Activated naive CD4-positive, alpha-beta T cell treated with Interleukin-2 at 50 U/mL for 16 hours (primary cell): ENCODE measurements around the gene NXPH4.

Experiments used
- DNase-seq: peaks from one replicate; pipeline ENCODE4 v3.0.0-alpha.2; 2020

Gene NXPH4

DNA sequence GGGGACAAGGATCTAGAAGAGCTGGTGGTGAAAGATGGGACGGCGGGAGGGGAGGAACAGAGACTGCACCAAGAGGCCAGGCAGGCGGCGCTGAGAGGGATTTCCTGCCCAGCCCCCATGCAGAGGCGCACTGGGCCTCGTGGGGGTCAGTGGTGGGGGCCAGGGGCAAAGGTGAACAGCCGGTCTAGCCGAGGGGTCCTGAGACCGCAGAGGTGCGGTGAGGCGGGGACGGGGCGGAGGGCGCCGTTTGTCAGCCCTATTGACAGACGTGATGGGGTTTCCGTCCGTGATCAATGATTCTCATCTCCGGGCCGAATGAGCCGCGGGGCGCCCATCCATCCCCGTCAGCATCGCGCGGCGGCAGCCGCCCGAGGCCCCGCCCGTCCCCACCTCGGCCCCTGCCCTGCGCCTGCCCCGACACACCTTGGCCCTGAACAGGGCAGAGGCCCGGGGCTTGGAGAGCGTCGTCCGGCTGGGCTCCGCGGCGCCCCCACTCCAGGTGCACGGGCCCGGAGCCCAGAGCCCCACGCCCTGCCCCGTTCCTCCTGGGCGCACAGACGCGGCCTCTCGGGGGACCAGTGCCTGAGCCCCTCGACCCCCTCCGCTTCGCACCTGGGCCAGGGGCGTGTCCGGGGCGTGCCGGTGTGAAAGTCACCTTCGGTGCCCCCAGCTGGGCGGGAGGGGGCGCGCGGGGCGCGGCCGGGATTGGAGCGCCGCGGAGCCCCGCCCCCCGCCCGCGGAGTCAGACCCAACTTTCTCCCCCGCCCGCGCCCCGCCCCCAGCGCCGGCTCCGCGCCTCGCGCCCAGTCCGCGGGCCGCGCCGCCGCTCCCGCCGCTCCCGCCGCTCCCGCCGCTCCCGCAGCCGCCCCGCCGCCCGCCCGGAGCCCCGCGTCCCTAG lies at the start of gene NXPH4:
Gene NXPH4, plus strand, starts transcription at position 781 of the 898 bp plus-strand sequence. CDS start 176 bp downstream, outside the sequence.
- DNase-seq, result peak; percentile 66

DNA sequence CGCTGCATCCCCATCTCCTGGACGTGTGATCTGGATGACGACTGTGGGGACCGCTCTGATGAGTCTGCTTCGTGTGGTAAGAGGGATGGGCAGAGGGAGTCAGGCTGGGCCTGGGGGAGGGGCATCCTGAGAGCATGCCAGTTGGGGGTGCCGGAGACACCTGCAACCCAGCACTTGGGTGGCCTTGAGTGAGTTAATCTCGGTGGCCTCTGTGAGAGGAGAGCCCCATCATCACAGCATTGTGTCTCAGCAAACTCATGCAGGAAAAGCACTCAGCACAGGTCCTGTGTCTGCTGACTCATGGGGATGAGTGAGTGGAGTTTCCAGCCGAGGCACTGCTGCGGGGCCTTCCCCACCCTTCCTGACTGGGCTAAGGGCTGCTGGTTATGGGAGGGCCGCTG lies 49.6 kb upstream of the NXPH4 start:
- peak; percentile 45 for DNase-seq

DNA sequence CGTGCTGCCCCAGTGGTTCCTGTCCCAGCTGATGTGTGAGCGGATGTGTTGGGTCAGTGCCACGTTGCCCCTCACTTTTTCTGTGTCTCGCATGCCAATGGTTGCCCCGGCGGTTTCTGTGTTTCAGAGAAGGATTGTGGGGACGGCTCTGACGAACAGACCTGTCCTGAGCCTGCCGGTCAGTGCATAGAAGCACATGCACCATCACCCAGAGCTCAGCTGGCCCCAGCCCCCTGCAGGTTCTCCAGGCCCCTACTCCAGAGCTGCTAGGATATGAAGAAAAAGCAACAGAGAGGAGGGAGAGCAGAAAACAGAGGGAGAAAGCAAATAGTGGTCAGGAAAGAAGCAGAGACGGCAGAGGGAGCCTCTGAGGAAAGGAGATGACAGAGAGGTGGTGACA lies 48.5 kb upstream of the NXPH4 start:
- DNase-seq, result no peak

DNA sequence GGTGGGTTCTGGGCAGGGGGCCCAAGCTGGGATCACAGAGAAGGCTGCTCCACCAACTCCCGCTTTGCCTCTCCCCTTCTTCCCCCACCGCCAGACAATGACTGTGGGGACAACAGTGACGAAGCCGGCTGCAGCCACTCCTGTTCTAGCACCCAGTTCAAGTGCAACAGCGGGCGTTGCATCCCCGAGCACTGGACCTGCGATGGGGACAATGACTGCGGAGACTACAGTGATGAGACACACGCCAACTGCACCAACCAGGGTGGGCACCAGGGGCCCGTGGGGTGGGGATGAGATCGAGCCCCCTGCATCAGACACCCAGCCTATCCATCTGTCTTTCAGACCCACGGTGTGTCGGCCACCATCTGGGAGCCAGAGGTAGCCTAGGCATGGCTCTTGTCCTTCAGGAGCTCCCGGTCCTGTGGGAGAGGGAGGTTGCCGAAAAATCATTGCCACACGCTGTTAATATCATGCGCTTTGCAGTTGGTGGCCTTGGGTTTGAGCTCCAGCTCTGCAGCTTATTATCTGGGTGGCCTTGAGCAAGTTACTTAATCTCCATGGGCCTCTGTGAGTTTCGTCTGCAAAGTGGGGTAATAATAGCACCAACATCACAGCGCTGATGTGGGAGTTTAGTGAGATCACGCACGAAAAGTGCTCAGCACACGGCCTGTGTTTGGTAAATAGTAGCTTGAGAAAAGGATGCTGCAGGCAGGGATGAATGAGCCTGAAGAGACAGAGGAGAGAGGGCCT lies 47.4 kb upstream of the NXPH4 start:
- DNase-seq, result no peak

DNA sequence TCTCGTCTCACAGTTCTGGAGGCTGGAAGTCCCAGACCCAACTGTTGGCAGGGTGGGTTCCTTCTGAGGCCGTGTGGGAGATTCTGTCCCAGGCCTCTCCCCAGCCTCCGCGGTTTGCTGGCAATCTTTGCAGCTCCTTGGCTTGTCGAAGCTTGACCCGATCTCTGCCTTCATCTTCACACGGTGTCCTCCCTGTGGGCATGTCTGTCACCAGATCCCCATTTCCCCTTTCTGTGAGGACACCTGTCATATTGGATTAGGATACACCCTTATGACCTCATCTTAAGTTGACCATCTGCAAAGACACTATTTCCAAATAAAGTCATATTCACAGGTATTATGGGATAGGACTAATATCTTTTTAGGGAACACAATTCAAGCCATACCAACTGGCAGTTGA lies 46.6 kb upstream of the NXPH4 start:
- DNase-seq, result no peak

DNA sequence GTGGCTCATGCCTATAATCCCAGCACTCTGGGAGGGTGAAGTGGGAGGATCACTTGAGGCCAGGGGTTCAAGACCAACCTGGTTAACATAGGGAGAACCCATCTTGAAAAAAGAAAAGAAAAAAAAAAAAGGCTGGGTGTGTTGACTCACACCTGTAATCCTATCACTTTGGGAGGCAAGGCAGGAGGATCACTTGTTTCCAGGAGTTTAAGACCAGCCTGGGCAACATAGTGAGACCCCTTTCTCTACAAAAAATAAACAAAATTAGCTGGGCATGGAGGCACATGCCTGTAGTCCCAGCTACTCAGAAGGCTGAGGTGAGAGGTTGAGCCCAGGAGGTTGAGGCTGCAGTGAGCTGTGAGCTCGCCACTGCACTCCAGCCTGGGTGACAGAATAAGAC lies 46.2 kb upstream of the NXPH4 start:
- no peak for DNase-seq

DNA sequence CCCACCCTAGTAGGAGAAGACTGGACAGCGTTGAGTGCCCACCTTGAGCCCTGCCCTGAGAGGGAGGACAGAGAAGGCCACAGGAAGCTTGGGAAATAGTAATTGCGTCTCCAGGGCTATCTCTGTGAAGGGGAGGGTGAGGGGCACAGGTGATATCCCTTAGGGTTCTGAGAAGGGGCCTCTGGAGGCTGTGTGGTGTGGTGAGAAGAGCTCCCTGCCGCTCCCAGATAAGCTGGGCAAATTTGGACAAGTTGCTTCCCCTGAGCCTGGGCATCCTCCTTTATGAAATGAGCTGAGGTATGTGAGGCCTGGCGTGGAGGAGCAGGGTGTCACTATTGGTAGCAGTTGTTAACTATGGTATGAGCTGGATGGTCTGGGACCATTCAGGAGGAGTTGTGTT lies 45.7 kb upstream of the NXPH4 start:
- DNase-seq, result no peak

DNA sequence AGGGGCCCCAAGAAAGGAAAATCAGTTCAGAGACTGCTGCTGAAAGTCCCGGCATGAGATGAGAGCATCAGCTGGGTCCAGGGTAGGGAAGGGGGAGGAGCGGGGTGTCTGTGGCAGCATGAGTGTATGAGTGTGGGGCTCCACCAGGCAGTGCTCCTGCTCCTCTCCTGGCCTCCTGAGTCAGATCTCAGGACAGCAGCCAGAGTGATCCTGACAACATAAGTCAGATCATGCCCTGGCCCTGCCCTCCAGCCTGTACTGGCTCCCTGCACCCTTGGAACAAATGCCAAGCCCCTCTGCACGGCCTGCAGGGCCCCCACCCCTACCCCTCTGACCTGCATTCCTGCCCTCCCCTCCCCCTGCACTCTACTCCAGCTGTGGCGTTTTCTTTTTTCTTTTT lies 44.9 kb upstream of the NXPH4 start:
- no peak for DNase-seq

DNA sequence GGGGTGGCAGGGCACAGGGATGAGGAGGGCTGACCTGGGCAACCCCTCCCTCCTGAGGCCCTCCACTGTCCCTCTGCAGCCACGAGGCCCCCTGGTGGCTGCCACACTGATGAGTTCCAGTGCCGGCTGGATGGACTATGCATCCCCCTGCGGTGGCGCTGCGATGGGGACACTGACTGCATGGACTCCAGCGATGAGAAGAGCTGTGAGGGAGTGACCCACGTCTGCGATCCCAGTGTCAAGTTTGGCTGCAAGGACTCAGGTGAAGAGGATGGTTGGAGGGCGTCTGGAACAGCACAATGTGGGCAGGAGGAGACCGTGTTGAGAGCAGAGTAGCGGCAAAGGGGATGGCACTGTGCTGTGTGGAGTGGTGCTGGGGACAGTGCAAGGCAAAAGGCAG lies 43.5 kb upstream of the NXPH4 start:
- DNase-seq, result peak; percentile 21

DNA sequence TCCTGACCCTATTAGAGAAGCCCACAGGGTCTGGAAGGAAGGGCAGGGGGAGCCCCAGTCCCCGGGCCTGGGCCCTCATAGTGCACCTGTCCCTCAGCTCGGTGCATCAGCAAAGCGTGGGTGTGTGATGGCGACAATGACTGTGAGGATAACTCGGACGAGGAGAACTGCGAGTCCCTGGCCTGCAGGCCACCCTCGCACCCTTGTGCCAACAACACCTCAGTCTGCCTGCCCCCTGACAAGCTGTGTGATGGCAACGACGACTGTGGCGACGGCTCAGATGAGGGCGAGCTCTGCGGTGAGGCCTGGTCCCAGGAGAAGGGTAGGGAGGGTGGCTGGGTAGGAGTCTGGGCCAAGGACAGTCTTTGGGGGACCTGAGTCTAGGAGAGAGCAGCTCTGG lies 42.9 kb upstream of the NXPH4 start:
- DNase-seq, result no peak

DNA sequence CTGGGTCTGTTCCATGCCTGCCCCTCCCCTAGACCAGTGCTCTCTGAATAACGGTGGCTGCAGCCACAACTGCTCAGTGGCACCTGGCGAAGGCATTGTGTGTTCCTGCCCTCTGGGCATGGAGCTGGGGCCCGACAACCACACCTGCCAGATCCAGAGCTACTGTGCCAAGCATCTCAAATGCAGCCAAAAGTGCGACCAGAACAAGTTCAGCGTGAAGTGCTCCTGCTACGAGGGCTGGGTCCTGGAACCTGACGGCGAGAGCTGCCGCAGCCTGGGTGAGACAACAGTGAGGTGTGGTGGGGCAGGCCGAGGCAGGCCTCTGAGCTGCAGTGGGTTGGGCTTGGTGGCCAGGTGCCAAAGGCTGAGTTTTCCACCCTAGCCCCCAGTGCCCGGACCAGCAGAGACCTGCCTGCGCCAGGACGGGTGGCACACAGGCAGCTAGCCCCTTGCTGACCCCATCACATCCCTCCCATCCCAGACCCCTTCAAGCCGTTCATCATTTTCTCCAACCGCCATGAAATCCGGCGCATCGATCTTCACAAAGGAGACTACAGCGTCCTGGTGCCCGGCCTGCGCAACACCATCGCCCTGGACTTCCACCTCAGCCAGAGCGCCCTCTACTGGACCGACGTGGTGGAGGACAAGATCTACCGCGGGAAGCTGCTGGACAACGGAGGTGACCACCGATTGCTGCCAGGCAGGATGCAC lies 41.0 kb upstream of the NXPH4 start:
- DNase-seq, result peak; percentile 43

DNA sequence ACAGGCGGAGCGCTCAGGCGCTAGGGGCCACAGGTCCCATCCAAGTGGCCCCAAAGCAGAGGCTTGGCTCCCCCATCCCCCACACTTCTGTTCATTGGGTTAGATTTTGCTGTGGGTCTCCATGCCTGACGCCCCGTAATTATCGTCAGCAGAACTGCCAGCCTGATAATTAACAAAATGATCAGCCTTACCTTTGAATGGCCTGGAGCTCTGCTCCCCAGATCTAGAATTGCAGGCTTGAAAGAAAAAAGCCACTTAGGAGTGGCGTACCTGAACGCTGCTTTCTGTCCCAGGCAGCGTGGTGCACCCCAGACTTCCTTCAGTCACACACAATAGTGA lies 40.5 kb upstream of the NXPH4 start:
- no peak for DNase-seq

DNA sequence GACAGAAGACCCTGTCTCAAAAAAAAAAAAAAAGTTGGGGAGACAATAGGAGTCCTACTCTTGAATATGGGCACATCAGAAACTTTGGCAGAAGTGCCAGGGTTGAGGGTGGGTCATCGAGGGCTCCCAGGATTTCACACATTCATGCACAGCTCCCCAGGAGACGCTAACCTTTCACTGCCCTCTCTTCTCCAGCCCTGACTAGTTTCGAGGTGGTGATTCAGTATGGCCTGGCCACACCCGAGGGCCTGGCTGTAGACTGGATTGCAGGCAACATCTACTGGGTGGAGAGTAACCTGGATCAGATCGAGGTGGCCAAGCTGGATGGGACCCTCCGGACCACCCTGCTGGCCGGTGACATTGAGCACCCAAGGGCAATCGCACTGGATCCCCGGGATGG lies 39.7 kb upstream of the NXPH4 start:
- no peak for DNase-seq

DNA sequence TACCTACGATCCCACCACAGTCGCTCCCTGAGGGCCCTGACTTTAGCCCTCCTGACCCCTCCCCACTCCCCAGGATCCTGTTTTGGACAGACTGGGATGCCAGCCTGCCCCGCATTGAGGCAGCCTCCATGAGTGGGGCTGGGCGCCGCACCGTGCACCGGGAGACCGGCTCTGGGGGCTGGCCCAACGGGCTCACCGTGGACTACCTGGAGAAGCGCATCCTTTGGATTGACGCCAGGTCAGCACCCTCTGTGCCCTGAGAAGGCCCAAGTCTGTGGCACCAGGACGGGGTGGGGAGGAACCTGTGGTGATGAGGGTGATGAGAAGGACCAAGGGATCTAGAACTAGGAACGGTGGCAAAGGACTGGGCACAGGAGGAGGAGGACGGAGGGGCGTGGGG lies 39.2 kb upstream of the NXPH4 start:
- no peak for DNase-seq

DNA sequence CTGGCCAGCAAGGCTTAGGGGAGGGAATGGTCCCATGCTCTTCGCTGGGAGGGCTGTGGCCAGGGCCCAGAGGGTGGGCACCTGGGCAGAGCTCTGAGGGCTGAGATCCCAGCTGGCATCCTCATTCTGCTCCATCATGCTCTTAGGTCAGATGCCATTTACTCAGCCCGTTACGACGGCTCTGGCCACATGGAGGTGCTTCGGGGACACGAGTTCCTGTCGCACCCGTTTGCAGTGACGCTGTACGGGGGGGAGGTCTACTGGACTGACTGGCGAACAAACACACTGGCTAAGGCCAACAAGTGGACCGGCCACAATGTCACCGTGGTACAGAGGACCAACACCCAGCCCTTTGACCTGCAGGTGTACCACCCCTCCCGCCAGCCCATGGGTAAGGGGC lies 38.4 kb upstream of the NXPH4 start:
- DNase-seq, result no peak

DNA sequence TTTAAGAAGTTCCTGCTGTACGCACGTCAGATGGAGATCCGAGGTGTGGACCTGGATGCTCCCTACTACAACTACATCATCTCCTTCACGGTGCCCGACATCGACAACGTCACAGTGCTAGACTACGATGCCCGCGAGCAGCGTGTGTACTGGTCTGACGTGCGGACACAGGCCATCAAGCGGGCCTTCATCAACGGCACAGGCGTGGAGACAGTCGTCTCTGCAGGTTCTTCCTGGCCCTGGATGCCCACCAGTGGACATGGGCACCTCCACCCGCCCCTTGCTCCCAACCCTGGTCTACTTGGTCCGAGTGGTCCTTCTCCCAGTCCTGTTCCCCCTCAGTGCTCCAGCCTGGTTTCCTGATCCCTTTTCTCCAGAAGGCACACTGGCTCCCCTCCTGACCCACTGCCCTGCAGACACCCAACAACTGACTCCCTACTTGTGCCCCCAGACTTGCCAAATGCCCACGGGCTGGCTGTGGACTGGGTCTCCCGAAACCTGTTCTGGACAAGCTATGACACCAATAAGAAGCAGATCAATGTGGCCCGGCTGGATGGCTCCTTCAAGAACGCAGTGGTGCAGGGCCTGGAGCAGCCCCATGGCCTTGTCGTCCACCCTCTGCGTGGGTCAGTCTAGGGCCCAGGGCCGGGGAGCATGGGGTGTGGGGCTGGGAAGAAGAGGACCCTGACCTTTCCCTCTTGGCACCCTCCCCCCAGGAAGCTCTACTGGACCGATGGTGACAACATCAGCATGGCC lies 37.1 kb upstream of the NXPH4 start:
- DNase-seq, result no peak

DNA sequence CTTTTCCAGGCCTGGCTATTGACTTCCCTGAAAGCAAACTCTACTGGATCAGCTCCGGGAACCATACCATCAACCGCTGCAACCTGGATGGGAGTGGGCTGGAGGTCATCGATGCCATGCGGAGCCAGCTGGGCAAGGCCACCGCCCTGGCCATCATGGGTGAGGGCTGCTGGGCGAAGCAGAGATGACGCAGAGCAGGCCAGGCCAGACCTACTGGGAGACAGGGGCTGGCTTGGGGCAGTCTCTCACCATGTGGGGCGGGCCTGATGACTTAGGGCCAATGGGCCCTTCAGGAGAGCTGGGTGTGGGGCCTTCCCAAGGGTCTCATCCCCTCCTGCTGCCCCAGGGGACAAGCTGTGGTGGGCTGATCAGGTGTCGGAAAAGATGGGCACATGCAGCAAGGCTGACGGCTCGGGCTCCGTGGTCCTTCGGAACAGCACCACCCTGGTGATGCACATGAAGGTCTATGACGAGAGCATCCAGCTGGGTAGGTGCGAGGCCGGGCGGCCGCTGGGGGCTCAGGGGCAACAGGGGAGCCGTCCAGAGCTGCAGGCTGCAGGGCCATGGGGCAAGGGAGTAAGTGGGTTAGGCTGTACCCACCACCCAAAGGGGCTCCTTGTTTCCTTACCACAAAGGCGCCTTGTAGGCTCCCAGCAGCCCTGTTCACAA lies 36.1 kb upstream of the NXPH4 start:
- no peak for DNase-seq

DNA sequence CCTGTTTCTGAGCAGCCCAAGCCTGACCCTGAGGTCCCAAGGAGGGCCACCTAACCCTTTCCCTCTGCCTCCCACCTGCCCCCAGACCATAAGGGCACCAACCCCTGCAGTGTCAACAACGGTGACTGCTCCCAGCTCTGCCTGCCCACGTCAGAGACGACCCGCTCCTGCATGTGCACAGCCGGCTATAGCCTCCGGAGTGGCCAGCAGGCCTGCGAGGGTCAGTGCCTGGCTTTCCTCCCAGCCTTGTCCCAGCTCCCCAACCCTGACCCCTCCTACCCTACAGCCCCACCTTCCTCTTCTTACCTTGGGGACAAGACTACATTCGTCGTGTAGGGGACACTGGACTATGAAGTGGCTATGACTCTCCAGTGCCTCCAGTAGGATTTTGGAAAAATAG lies 35.5 kb upstream of the NXPH4 start:
- DNase-seq, result no peak

DNA sequence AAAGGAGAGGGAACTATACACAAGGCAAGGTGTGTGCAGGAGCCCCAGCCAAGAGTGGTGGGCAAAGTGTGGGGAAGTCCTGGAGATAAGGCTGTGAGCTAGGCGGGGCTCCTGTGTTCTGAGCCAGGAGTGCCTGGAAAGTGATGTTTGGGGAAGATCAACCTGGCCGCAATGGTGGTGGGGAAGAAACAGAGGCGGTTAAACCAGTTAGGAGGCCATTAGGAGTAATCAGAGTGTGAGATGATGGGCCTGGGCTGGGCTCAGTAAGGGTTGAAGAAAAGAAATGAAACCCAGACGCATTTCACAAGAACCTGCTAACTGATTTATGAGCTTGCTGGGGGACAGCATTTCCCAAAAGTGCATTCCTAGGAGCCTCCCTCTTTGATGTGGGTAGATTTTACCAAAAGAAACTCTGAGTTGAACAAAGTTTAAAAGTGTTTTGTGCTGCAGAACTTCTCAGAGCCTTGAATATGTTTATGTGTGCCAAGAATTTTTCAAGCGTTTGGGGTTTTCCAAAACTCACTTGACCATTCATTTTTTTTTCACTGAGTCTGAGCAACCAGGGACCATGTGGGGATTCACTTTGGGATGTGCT lies 34.9 kb upstream of the NXPH4 start:
- DNase-seq, result no peak

DNA sequence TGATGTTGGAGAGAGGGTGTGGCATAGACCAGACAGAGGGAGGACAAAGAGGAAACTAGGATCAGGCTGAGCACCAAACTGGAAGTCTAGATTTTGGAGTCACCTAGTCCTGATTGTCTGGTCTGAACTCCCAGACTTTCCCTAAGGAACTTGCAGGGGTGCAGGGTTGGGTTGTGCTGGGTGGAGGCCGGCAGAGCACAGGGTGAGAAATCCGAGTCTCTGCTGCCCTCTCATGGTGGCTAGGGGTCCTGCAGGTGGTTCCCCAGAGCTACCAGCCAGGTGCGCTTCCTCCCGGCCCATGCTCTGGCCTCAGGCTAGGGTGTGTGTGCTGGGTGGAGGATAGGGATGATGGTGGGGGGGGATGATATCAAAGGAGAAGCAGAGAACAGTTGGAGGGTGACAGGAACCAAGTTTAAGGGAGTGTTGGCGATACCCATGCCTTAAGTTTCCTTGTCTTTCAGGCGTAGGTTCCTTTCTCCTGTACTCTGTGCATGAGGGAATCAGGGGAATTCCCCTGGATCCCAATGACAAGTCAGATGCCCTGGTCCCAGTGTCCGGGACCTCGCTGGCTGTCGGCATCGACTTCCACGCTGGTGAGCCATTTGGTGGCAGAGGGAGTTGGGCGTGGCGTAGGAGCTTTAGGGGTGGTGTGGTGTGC lies 33.5 kb upstream of the NXPH4 start:
- peak; percentile 84 for DNase-seq

DNA sequence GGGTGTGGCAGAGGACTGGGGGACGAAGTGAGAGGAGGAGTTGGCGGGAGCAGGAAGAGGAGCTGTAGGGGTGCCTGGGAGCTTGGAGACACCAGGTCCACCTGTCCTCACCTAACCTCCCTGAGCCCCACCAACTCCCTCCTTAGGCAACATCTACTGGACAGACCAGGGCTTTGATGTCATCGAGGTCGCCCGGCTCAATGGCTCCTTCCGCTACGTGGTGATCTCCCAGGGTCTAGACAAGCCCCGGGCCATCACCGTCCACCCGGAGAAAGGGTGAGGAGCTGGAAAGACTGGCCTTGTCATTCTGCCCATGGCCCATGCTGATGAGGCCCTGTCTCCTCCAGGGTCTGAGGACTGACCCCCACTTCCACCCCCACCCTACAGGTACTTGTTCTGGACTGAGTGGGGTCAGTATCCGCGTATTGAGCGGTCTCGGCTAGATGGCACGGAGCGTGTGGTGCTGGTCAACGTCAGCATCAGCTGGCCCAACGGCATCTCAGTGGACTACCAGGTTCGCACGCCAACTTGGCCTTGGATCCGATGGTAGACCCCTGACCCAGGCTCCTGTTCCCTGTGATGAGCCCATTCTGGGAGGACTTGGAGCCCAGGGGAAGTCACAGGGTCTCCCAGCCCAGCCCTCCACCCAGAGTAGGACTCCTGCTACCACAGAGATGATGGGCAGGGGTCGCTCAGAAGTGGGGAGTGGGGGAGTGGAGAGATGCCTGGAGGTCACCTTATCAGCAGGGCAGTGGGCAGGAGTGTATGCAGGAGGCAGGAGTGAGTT lies 32.5 kb upstream of the NXPH4 start:
- DNase-seq, result no peak
